ENCODE results near the gene INPP5D. TPM values are rescaled to one million over a fixed set of nuclear protein-coding genes. Genes with fewer than 3 reads are reported as not detected.

The INPP5D gene
- total and polyA plus RNA-seq, 4 donors, result 2.9 to 18.8 (median 6.6) TPM

DNA sequence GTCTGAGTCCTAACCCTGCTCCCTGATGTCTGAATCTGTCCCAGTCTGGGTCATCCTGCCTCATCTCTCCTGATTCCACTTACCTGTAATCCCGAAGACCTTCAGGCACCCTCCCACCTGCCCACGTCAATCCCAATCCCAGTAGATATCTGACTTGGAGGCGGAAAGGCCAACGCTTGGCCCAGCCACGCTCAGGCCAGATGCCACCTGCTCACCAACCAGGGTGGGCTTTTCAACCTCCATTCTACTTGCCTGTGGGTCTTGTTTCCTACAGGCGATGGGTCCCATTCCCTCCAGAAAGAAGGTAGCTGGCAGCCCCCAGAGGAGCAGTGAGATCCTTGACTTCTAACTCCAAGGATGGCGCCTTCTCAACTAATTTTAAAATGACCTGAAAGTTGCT is 59.7 kb downstream of the INPP5D start:
- DNase-seq (ENCODE audit: low spot score), result no peak
- TF ChIP-seq SP1 (IDR thresholded peaks at IDR 0.05) (no peak), JUND (IDR thresholded peaks at IDR 0.05) (no peak), RXRA (IDR thresholded peaks at IDR 0.05) (no peak), RAD21 (IDR thresholded peaks at IDR 0.05) (no peak), GABPA (IDR thresholded peaks at IDR 0.05 in 1 of 2, conservative IDR thresholded peaks at IDR 0.05 in 1 of 2) (no peak), FOXA2 (IDR thresholded peaks at IDR 0.05) (no peak), NR2F2 (IDR thresholded peaks at IDR 0.05) (no peak), FOXA1 (IDR thresholded peaks at IDR 0.05) (no peak), YY1 (IDR thresholded peaks at IDR 0.05) (no peak)
- TF ChIP-seq, protein P1, sequence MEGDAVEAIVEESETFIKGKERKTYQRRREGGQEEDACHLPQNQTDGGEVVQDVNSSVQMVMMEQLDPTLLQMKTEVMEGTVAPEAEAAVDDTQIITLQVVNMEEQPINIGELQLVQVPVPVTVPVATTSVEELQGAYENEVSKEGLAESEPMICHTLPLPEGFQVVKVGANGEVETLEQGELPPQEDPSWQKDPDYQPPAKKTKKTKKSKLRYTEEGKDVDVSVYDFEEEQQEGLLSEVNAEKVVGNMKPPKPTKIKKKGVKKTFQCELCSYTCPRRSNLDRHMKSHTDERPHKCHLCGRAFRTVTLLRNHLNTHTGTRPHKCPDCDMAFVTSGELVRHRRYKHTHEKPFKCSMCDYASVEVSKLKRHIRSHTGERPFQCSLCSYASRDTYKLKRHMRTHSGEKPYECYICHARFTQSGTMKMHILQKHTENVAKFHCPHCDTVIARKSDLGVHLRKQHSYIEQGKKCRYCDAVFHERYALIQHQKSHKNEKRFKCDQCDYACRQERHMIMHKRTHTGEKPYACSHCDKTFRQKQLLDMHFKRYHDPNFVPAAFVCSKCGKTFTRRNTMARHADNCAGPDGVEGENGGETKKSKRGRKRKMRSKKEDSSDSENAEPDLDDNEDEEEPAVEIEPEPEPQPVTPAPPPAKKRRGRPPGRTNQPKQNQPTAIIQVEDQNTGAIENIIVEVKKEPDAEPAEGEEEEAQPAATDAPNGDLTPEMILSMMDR (IDR thresholded peaks at IDR 0.05; ENCODE audit: low read depth, low read length, missing input control), result no peak
- TF ChIP-seq, protein P2, sequence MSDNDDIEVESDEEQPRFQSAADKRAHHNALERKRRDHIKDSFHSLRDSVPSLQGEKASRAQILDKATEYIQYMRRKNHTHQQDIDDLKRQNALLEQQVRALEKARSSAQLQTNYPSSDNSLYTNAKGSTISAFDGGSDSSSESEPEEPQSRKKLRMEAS (IDR thresholded peaks at IDR 0.05), result no peak
- TF ChIP-seq, protein P3, sequence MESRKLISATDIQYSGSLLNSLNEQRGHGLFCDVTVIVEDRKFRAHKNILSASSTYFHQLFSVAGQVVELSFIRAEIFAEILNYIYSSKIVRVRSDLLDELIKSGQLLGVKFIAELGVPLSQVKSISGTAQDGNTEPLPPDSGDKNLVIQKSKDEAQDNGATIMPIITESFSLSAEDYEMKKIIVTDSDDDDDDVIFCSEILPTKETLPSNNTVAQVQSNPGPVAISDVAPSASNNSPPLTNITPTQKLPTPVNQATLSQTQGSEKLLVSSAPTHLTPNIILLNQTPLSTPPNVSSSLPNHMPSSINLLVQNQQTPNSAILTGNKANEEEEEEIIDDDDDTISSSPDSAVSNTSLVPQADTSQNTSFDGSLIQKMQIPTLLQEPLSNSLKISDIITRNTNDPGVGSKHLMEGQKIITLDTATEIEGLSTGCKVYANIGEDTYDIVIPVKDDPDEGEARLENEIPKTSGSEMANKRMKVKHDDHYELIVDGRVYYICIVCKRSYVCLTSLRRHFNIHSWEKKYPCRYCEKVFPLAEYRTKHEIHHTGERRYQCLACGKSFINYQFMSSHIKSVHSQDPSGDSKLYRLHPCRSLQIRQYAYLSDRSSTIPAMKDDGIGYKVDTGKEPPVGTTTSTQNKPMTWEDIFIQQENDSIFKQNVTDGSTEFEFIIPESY (IDR thresholded peaks at IDR 0.05), result no peak
- TF ChIP-seq, protein P4, sequence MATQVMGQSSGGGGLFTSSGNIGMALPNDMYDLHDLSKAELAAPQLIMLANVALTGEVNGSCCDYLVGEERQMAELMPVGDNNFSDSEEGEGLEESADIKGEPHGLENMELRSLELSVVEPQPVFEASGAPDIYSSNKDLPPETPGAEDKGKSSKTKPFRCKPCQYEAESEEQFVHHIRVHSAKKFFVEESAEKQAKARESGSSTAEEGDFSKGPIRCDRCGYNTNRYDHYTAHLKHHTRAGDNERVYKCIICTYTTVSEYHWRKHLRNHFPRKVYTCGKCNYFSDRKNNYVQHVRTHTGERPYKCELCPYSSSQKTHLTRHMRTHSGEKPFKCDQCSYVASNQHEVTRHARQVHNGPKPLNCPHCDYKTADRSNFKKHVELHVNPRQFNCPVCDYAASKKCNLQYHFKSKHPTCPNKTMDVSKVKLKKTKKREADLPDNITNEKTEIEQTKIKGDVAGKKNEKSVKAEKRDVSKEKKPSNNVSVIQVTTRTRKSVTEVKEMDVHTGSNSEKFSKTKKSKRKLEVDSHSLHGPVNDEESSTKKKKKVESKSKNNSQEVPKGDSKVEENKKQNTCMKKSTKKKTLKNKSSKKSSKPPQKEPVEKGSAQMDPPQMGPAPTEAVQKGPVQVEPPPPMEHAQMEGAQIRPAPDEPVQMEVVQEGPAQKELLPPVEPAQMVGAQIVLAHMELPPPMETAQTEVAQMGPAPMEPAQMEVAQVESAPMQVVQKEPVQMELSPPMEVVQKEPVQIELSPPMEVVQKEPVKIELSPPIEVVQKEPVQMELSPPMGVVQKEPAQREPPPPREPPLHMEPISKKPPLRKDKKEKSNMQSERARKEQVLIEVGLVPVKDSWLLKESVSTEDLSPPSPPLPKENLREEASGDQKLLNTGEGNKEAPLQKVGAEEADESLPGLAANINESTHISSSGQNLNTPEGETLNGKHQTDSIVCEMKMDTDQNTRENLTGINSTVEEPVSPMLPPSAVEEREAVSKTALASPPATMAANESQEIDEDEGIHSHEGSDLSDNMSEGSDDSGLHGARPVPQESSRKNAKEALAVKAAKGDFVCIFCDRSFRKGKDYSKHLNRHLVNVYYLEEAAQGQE (IDR thresholded peaks at IDR 0.05), result no peak
- TF ChIP-seq, protein P5, sequence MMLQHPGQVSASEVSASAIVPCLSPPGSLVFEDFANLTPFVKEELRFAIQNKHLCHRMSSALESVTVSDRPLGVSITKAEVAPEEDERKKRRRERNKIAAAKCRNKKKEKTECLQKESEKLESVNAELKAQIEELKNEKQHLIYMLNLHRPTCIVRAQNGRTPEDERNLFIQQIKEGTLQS (IDR thresholded peaks at IDR 0.05), result no peak
- H3K36me3 ChIP-seq (ENCODE audit: control insufficient read depth in 4 of 4, insufficient read depth in 3 of 4, low read depth in 1 of 4, low read length in 3 of 4), result no peaks in the 10 kb centered on the region
- H3K4me1 ChIP-seq (ENCODE audit: control insufficient read depth in 4 of 4, insufficient read depth in 4 of 4, low read length in 3 of 4), result no peaks in the 10 kb centered on the region
- 96% methylated on average over 7 of the region's 7 CpGs for WGBS
- no peak overlapping the region for H3K9ac ChIP-seq (ENCODE audit: low read depth in 1 of 2, low read length in 2 of 2)
- H3K4me3 ChIP-seq (ENCODE audit: low read depth in 1 of 3, low read length in 3 of 3), result no peak overlapping the region
- no peak overlapping the region for H3K27ac ChIP-seq (ENCODE audit: low read depth in 1 of 2, low read length in 2 of 2)
- no peaks in the 10 kb centered on the region for H3K27me3 ChIP-seq (ENCODE audit: control insufficient read depth in 4 of 4, insufficient read depth in 4 of 4, low read length in 3 of 4)
- H3K9me3 ChIP-seq (ENCODE audit: control insufficient read depth in 4 of 4, low read length in 3 of 4), result no peaks in the 10 kb centered on the region

DNA sequence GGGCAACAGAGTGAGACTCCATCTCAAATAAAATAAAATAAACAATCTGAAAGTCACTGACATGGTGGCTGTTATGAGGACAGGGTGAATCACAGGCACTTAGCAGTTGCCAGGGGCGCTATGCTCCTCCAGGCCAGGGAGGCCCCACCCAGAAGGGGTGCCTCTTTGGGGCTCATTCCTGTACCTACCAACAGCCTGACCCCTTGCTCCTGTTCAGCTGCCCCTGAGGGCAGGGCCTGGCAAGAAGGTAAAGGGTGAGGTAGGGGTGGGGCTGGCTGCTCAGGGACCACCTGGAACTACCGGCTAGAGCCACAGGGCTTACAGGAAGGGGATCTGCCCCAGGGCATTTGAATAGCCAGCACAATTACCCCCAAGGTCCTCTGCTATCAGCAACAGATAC is 60.3 kb downstream of the INPP5D start:
- no peak overlapping the region for H3K9ac ChIP-seq (ENCODE audit: low read depth in 1 of 2, low read length in 2 of 2)
- H3K36me3 ChIP-seq (ENCODE audit: control insufficient read depth in 4 of 4, insufficient read depth in 3 of 4, low read depth in 1 of 4, low read length in 3 of 4), result no peaks in the 10 kb centered on the region
- WGBS, result 89% methylated on average over 2 of the region's 2 CpGs
- no peak for DNase-seq (ENCODE audit: low spot score)
- no peaks in the 10 kb centered on the region for H3K27me3 ChIP-seq (ENCODE audit: control insufficient read depth in 4 of 4, insufficient read depth in 4 of 4, low read length in 3 of 4)
- H3K27ac ChIP-seq (ENCODE audit: low read depth in 1 of 2, low read length in 2 of 2), result no peak overlapping the region
- no peak overlapping the region for H3K4me3 ChIP-seq (ENCODE audit: low read depth in 1 of 3, low read length in 3 of 3)
- no peaks in the 10 kb centered on the region for H3K9me3 ChIP-seq (ENCODE audit: control insufficient read depth in 4 of 4, low read length in 3 of 4)
- H3K4me1 ChIP-seq (ENCODE audit: control insufficient read depth in 4 of 4, insufficient read depth in 4 of 4, low read length in 3 of 4), result no peaks in the 10 kb centered on the region
- TF ChIP-seq HNF4A (conservative IDR thresholded peaks at IDR 0.05) (no peak), RXRA (IDR thresholded peaks at IDR 0.05) (no peak), GABPA (IDR thresholded peaks at IDR 0.05 in 1 of 2, conservative IDR thresholded peaks at IDR 0.05 in 1 of 2) (no peak), TAF1 (conservative IDR thresholded peaks at IDR 0.05) (no peak), SP1 (IDR thresholded peaks at IDR 0.05) (no peak), JUND (IDR thresholded peaks at IDR 0.05) (no peak), YY1 (IDR thresholded peaks at IDR 0.05) (no peak), FOXA2 (IDR thresholded peaks at IDR 0.05) (no peak), FOXA1 (IDR thresholded peaks at IDR 0.05) (no peak), RAD21 (IDR thresholded peaks at IDR 0.05) (no peak)
- TF ChIP-seq, protein P5 (IDR thresholded peaks at IDR 0.05), result no peak
- TF ChIP-seq, protein P3 (IDR thresholded peaks at IDR 0.05), result no peak
- TF ChIP-seq, protein P4 (IDR thresholded peaks at IDR 0.05), result no peak

All from liver (tissue), 9 donors.